ENCODE results near the gene NXPH1. TPM values are rescaled to one million over a fixed set of nuclear protein-coding genes. Genes with fewer than 3 reads are reported as not detected.

The NXPH1 gene
- total RNA-seq, 1 experiment from 2014 or later: not detected

DNA sequence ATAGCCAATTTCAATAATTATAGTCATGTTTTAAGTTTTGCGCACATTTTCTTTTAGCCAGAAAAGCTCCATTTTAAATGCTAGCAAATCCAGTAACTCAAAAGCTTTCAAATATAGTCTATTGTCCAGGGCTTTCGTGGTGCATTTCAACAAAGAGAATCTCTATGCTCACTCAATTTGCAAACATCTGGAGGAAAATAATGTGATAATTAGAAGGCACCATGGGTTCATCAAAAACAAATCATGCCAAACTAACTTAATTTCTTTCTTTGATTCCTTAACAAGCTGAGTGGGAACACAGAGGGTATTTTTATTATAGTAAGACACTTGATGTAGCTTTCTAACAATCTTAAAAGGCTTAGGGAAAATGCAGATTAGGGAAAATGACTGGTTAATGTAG lies 179.8 kb downstream of the NXPH1 start:
- no peaks in the 10 kb centered on the region for H3K27me3 ChIP-seq (replicated peaks)
- DNase-seq (ENCODE audit: low read depth in 1 of 2, low spot score in 2 of 2): no peak
- H3K27ac ChIP-seq: no peak overlapping the region
- H3K4me3 ChIP-seq: no peak overlapping the region
- H3K9me3 ChIP-seq (replicated peaks): no peaks in the 10 kb centered on the region
- no peaks in the 10 kb centered on the region for H3K4me1 ChIP-seq (replicated peaks)
- no peaks in the 10 kb centered on the region for H3K36me3 ChIP-seq

DNA sequence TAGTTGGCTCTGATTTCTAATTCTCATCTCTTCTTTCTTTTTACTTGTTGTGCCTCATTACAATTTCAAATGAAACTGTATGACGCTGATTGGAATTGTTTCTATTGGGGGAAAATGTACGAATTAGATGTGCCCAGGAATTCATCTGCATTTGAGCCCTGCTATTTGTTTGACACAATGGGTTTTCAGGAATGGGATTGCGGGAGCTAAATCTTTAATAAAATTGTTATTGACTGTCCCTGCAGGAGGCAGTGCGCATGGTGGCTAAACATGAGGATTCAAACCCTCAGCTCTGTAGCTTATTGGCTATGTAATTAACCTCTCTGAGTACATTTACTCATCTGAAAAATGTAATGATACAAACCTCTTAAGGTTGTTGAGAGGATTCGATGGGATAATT lies 181.6 kb downstream of the NXPH1 start:
- Histone ChIP-seq H3K9me3 (replicated peaks) (no peaks in the 10 kb centered on the region), H3K4me1 (replicated peaks) (no peaks in the 10 kb centered on the region)
- no peak for DNase-seq (ENCODE audit: low read depth in 1 of 2, low spot score in 2 of 2)

DNA sequence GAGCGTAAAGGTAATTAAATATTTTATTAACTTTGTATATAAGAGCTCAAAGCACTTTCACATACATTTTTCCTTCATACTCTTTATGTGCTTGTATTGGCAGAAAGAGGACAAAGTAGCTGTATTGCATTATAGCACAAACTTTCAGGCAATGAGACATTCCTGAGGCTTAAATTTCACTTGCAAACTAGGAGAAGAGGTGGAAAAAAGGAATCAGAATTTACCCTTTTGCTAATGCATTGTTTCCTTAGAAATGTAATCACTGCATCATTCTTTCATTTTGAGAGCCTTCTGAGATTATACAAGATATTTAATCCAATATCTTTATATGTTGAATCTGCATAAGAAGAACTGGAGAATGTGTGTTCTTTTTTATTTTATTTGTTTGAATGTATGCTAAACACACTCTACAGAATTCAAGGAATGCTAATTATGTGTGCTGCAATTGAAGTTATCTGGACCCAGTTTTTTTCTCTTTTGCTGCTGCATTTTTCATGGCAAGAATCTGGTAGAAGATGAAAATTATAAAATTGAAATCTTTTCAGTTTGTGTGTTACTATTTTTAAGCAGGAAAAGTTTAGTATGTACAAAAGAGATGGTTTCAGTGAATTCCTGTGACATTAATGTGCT lies 185.1 kb downstream of the NXPH1 start:
- DNase-seq (ENCODE audit: low read depth in 1 of 2, low spot score in 2 of 2): no peak
- Histone ChIP-seq H3K27me3 (replicated peaks) (no peaks in the 10 kb centered on the region), H3K4me1 (replicated peaks) (no peaks in the 10 kb centered on the region), H3K36me3 (no peaks in the 10 kb centered on the region), H3K9me3 (replicated peaks) (no peaks in the 10 kb centered on the region), H3K4me3 (no peak overlapping the region), H3K27ac (no peak overlapping the region)

More for the DNA sequence above, 181.6 kb downstream of the NXPH1 start:
- Histone ChIP-seq H3K4me3 (no peak overlapping the region), H3K27ac (no peak overlapping the region), H3K27me3 (replicated peaks) (no peaks in the 10 kb centered on the region), H3K36me3 (no peaks in the 10 kb centered on the region)

DNA sequence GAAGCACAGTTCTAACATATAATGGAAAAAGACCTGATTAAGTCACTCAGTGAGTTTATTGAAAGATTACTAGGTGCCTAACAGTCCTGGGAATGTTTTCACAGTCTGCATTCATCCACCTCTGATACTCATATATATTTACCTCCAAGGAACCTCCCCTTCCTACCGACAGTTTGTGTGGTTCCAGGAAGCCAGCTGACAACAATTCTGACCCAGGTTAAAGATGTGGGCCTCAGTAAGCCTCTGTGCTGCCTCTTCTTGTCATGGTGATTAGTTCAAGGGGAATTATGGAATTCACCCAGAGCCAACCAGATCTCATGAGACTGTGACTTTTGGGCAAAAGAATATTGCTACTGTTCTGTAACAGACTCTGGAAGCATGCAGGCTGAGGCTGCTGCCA lies 186.8 kb downstream of the NXPH1 start:
- no peaks in the 10 kb centered on the region for H3K27me3 ChIP-seq (replicated peaks)

DNA sequence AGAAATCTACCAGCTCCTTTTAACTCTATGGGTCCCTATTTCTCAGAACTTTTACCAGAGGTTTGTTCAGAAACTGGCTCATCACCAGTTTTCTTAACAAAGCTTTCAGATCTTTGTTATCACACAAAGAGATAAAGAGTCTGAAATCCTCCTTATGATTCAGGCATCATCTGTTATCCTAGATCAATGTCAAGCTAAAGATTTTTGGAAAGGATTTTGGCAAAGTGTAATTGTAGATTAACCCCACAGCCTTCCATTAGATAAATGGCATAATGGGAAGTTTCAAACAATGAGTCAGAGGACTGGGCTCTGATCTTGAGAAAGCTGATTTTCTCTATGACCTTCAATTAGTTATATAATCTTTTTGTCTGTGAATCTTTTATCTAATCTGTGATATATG lies 192.2 kb downstream of the NXPH1 start:
- H3K9me3 ChIP-seq (replicated peaks): no peaks in the 10 kb centered on the region
- no peak overlapping the region for H3K4me3 ChIP-seq
- H3K4me1 ChIP-seq (replicated peaks): no peaks in the 10 kb centered on the region
- no peak for DNase-seq (ENCODE audit: low read depth in 1 of 2, low spot score in 2 of 2)
- no peak overlapping the region for H3K27ac ChIP-seq
- H3K36me3 ChIP-seq: no peaks in the 10 kb centered on the region
- no peaks in the 10 kb centered on the region for H3K27me3 ChIP-seq (replicated peaks)

More for the DNA sequence above, 186.8 kb downstream of the NXPH1 start:
- Histone ChIP-seq H3K36me3 (no peaks in the 10 kb centered on the region), H3K4me3 (no peak overlapping the region), H3K27ac (no peak overlapping the region), H3K9me3 (replicated peaks) (no peaks in the 10 kb centered on the region), H3K4me1 (replicated peaks) (no peaks in the 10 kb centered on the region)
- DNase-seq (ENCODE audit: low read depth in 1 of 2, low spot score in 2 of 2): no peak

DNA sequence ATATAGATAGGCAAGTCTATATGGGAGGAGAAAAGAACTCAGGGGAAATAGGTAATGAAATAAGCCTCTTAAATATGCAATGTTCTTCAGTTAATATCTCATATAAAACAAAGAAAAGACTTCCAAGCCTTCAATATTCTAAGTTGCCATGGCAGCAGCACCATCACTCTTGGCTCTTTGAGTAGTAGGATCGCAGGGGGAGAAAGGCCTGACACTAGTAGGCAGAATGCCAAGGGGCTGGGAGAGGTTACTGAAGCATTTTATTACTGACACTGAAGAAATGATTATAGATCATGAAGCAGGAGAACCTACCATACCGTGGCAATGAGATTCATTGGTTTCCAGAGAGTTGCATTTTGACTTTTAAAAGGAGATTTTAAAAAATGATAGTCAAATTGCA lies 193.9 kb downstream of the NXPH1 start:
- no peak overlapping the region for H3K4me3 ChIP-seq
- no peaks in the 10 kb centered on the region for H3K36me3 ChIP-seq
- no peaks in the 10 kb centered on the region for H3K27me3 ChIP-seq (replicated peaks)
- DNase-seq (ENCODE audit: low read depth in 1 of 2, low spot score in 2 of 2): no peak
- no peak overlapping the region for H3K27ac ChIP-seq
- H3K9me3 ChIP-seq (replicated peaks): 0 out of 2 replicates have a peak, but pooled peaks cover 2% of the 10 kb centered on the region
- no peaks in the 10 kb centered on the region for H3K4me1 ChIP-seq (replicated peaks)

DNA sequence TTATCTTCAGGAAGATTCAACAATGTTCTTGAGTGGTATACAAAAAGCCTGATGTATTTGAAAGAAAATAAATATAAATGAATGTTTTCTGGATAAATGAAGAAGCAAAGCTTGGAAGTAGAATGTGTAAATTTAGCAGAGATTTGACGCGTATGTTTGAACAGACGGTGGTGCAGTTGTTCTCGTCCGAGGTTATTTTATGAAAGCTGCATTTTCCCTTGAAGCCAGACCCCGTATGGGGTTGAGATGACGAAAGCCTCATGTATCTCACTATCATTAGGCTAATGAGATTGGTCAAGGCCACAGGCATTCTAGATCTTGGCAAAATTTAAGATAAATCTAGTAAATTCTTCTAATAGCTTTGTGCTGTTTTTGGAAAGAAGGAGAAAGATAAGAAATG lies 195.2 kb downstream of the NXPH1 start:
- Histone ChIP-seq H3K9me3 (replicated peaks) (0 out of 2 replicates have a peak, but pooled peaks cover 5% of the 10 kb centered on the region), H3K4me1 (replicated peaks) (no peaks in the 10 kb centered on the region), H3K36me3 (no peaks in the 10 kb centered on the region), H3K27ac (no peak overlapping the region), H3K27me3 (replicated peaks) (no peaks in the 10 kb centered on the region), H3K4me3 (no peak overlapping the region)
- no peak for DNase-seq (ENCODE audit: low read depth in 1 of 2, low spot score in 2 of 2)

DNA sequence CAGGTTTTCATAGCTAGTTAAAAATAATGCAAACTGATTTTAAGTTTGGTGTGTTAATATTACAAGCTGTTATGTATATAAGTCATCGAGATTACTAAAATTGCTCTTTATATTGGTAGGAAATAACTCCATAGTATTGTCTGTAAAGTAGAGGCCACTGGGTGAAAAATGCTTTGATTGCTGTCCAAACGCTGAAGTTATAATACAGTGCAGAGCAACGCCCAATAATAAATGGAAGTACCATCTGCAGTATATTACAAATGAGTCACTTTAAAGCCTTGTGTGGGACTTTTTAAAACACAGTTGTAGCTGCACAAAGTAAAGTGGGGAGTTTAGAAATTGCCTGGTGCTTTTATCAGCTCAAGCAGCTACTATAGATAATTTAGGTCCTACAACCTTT lies 196.1 kb downstream of the NXPH1 start:
- DNase-seq (ENCODE audit: low read depth in 1 of 2, low spot score in 2 of 2): no peak
- H3K27ac ChIP-seq: no peak overlapping the region
- no peaks in the 10 kb centered on the region for H3K27me3 ChIP-seq (replicated peaks)
- no peaks in the 10 kb centered on the region for H3K4me1 ChIP-seq (replicated peaks)
- H3K9me3 ChIP-seq (replicated peaks): 0 out of 2 replicates have a peak, but pooled peaks cover 5% of the 10 kb centered on the region
- no peaks in the 10 kb centered on the region for H3K36me3 ChIP-seq
- H3K4me3 ChIP-seq: no peak overlapping the region

DNA sequence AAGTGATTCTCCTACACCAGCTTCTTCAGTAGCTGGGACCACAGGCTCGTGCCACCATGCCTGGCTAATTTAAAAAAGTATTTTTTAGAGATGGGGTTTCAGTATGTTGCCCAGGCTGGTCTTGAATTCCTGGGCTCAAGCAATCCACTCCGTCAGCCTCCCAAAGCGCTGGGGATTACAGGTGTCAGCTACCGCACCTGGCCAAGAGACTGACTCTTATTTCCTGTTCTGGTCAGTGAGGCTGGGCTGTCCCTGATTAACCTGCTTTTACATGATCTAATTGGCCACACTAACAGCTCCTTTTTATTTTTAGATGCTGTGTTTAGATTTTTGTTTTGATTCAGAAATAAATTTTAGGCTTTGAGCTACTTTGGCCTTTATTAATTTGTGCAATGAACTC lies 203.9 kb downstream of the NXPH1 start:
- no peaks in the 10 kb centered on the region for H3K36me3 ChIP-seq
- DNase-seq (ENCODE audit: low read depth in 1 of 2, low spot score in 2 of 2): no peak
- no peak overlapping the region for H3K27ac ChIP-seq
- no peaks in the 10 kb centered on the region for H3K4me1 ChIP-seq (replicated peaks)
- H3K27me3 ChIP-seq (replicated peaks): no peaks in the 10 kb centered on the region
- no peak overlapping the region for H3K4me3 ChIP-seq
- 0 out of 2 replicates have a peak, but pooled peaks cover 3% of the 10 kb centered on the region for H3K9me3 ChIP-seq (replicated peaks)

DNA sequence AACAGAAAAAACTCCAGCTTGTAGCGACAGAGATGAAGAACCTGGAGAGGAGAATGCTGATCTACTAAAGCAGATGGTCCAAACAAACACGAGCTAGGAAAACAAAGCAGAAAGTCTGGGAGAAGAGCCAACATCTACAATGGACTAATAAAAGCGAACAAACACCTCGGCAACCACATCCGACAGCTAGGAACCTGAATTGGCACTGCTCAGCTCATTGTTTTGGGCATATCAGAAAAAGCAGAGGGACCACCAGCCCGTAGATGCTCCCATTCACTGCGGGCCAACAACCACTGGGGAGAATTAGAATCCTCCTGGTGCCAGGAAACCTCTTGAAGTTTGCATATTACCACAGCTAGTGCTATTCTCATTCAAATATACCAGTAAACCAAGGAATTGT lies 204.7 kb downstream of the NXPH1 start:
- DNase-seq (ENCODE audit: low read depth in 1 of 2, low spot score in 2 of 2): no peak
- Histone ChIP-seq H3K27ac (no peak overlapping the region), H3K36me3 (no peaks in the 10 kb centered on the region), H3K27me3 (replicated peaks) (no peaks in the 10 kb centered on the region), H3K4me3 (no peak overlapping the region), H3K4me1 (replicated peaks) (no peaks in the 10 kb centered on the region), H3K9me3 (replicated peaks) (no peaks in the 10 kb centered on the region)

DNA sequence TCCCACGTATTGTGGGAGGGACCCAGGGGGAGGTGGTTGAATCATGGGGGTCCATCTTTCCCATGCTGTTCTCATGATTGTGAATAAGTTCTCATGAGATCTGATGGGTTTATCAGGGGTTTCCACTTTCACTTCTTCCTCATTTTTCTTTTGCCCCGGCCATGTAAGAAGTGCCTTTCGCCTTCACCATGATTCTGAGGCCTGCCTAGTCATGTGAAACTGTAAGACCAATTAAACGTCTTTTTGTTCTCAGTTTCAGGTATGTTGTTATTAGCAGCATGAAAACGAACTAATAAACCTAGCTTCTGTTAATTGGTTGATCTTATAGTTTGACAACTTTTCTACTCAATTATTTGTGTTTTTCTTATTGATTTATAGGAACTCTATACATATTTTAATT lies 206.3 kb downstream of the NXPH1 start:
- no peaks in the 10 kb centered on the region for H3K36me3 ChIP-seq
- no peak overlapping the region for H3K27ac ChIP-seq
- no peaks in the 10 kb centered on the region for H3K27me3 ChIP-seq (replicated peaks)
- no peaks in the 10 kb centered on the region for H3K4me1 ChIP-seq (replicated peaks)
- no peaks in the 10 kb centered on the region for H3K9me3 ChIP-seq (replicated peaks)
- H3K4me3 ChIP-seq: no peak overlapping the region
- DNase-seq (ENCODE audit: low read depth in 1 of 2, low spot score in 2 of 2): no peak

DNA sequence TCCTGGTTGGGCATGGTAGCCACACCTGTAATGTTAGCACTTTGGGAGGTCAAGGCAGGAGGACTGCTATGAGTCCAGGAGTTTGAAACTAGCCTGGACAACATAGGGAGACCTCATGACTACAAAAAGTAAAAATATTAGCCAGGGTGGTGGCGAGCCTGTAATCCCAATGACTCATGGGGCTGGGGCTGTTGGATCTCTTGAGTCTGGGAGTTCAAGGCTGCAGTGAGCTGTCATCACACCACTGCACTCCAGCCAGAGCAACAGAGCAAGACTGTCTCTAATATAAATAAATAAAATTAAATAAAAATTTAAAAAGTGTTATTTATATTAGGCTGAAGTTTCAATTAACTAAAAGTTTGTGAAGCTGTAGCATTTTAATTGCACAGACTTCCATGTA lies 207.3 kb downstream of the NXPH1 start:
- no peak for DNase-seq (ENCODE audit: low read depth in 1 of 2, low spot score in 2 of 2)
- no peaks in the 10 kb centered on the region for H3K36me3 ChIP-seq
- no peak overlapping the region for H3K4me3 ChIP-seq
- no peaks in the 10 kb centered on the region for H3K9me3 ChIP-seq (replicated peaks)
- H3K27me3 ChIP-seq (replicated peaks): no peaks in the 10 kb centered on the region
- no peak overlapping the region for H3K27ac ChIP-seq
- H3K4me1 ChIP-seq (replicated peaks): no peaks in the 10 kb centered on the region

DNA sequence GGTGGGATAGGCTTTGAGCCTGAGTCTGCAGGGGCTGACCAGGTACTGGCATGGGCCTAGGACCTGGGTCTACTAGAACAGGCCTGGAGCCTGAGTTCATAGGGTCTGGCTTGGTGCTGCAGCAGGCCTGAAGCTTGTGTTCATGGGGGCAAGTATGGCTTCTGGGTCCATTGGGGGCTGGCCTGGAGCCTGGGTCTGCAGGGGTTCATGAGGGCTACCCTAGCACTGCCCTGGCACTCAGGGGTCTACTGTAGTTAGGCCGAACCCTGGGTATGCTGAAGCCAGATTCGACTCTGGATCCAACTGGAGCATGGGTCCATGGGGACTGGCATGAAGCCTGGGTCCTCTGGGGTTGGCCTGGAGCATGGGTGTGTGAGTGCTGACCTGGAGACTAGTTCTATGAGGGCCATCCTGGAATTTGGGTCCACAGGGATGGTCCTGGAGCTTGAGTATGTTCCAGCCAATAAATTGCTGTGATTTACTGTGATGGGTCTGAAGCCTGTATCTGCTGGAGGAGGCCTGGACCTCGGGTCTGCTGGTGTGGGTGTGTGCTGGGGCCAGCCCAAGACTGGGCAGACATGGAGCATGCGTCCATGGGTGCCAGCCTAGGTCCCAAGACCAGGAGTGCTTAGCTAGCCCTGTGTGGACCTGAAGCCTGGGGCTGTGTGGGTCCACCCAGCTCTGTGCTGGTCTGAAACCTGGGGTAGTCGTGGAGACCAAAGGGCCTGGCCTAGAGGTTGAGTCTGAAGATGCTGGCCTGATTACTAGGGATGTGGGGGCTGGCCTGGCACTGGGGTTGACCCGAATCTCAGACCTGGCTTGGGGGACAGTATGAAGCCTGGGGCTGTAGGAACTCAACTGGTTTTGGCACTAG lies 235.5 kb downstream of the NXPH1 start:
- H3K36me3 ChIP-seq: no peaks in the 10 kb centered on the region
- no peak for DNase-seq (ENCODE audit: low read depth in 1 of 2, low spot score in 2 of 2)
- H3K9me3 ChIP-seq (replicated peaks): peaks cover 5% of the 10 kb centered on the region
- no peak overlapping the region for H3K27ac ChIP-seq
- H3K4me3 ChIP-seq: no peak overlapping the region
- no peaks in the 10 kb centered on the region for H3K27me3 ChIP-seq (replicated peaks)
- no peaks in the 10 kb centered on the region for H3K4me1 ChIP-seq (replicated peaks)

DNA sequence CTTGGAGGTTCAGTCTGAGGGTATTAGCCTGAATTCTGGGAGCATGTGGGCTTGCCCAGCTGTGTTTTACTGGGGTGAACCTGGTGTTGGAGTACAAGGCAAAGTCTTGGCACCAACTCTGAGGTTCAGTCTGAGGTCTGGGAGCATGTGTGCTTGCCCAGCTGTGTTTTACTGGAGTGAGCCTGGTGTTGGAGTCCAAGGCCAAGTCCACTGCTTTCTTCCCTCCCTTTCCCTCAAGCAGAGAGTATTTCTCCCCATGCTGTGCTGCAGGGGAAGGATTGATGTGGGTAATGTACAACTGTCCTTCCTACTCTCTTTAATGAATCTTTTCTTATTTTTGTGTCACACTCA lies 236.1 kb downstream of the NXPH1 start:
- no peaks in the 10 kb centered on the region for H3K27me3 ChIP-seq (replicated peaks)
- H3K4me3 ChIP-seq: no peak overlapping the region
- no peaks in the 10 kb centered on the region for H3K36me3 ChIP-seq
- H3K27ac ChIP-seq: no peak overlapping the region
- H3K4me1 ChIP-seq (replicated peaks): no peaks in the 10 kb centered on the region
- H3K9me3 ChIP-seq (replicated peaks): peaks cover 5% of the 10 kb centered on the region
- no peak for DNase-seq (ENCODE audit: low read depth in 1 of 2, low spot score in 2 of 2)
